ENCODE results near the gene TSPEAR.

Gene TSPEAR

DNA sequence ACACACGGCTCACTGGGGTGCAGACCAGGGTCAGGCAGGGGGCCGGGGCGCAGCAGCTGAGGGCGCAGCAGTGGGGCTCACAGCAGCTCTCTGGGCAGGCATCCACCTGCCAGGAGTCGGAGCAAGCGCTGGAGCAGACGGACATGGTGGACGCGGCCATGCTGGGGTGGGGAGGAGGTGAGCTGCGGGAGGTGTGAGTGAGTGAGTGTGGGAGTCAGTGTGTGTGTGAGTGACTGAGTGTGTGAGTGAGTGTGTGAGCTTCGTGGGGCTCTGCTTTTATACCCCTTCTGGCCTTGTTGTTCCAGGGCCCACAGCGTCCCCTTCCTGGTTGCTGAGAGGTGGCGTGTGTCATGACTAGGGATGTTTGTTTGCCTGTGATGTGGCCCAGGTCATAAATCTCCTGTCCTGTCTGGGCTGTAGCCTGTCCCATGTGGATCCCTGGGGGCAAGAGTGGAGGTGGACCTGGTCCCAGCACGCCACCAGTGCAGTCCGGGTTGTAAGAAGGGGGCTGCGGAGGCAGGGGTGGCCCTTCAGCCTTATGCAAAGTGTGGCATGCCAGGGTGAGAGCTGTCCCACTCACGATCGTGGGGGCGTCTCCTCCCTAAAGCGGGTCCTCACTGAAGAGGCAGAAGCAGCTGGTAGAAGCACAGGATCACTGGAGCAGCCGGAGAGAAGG lies 171.2 kb downstream of the TSPEAR start, which contains the start of gene KRTAP10-1:
KRTAP10-1 (minus strand) TSS at position 205 of the 676 bp plus-strand sequence; CDS start at position 160, 45 bp downstream.
- in situ Hi-C loops (cut with MboI; ENCODE audit: low pct_unique_long_range_greater_than_20kb, low sequenced_read_pairs, unreplicated experiment): no loop called here
- no peak for TF ChIP-seq CTCF (IDR thresholded peaks at IDR 0.05; ENCODE audit: extremely low read depth, insufficient read depth, missing control alignments)

DNA sequence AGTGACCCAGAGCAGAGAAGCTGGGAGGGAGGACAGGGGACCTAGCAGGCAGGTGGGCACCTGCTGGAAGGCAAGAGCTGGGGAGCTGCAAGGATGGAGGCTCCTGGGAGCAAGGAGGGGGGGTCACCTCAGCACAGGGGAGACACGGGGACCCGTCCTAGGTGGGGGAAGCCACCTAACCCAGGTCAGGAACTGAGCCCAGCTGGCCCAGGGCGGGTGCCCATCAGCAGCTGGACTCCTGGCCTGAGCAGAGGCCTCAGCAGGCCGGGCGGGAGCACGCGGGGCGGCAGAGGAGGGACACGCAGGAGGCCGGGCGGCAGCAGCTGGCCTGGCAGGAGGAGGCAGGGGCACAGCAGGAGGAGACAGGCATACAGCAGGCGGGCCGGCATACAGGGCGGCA lies 172.3 kb downstream of the TSPEAR start:
- in situ Hi-C loops (cut with MboI; ENCODE audit: low pct_unique_long_range_greater_than_20kb, low sequenced_read_pairs, unreplicated experiment): no loop called here
- TF ChIP-seq CTCF (IDR thresholded peaks at IDR 0.05; ENCODE audit: extremely low read depth, insufficient read depth, missing control alignments): no peak
- DNase-seq (ENCODE audit: low spot score): no peak

More for the DNA sequence above, 171.2 kb downstream of the TSPEAR start, which contains the start of gene KRTAP10-1:
- DNase-seq (ENCODE audit: low spot score): no peak

- DNase-seq (ENCODE audit: low spot score): no peak
- no peak for TF ChIP-seq CTCF (IDR thresholded peaks at IDR 0.05; ENCODE audit: extremely low read depth, insufficient read depth, missing control alignments)
- in situ Hi-C loops (cut with MboI; ENCODE audit: low pct_unique_long_range_greater_than_20kb, low sequenced_read_pairs, unreplicated experiment): no loop called here
These were observed 173.2 kb downstream of the TSPEAR start for GRCh38 chr21:44537930-44538911.

- no peak for TF ChIP-seq CTCF (IDR thresholded peaks at IDR 0.05; ENCODE audit: extremely low read depth, insufficient read depth, missing control alignments)
- DNase-seq (ENCODE audit: low spot score): no peak
- in situ Hi-C loops (cut with MboI; ENCODE audit: low pct_unique_long_range_greater_than_20kb, low sequenced_read_pairs, unreplicated experiment): no loop called here
These were observed 175.4 kb downstream of the TSPEAR start for GRCh38 chr21:44535963-44536362.

DNA sequence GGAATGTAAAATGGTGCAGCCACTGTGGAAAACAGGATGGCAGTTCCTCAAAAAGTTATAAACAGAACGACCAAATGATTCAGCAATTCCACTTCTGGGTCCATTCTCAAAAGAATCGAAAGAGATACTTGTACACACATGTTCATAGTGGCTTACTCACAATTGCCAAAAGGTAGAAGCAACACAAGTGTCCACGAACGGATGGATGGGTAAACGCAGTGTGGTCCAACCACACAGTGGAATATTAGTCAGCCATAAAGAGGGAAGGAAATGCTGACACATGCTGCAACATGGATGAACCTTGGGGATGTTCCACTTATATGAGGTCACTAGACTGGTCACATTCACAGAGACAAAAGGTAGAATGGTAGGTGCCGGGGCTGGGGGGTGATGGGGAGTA lies 176.7 kb downstream of the TSPEAR start:
- in situ Hi-C loops (cut with MboI; ENCODE audit: low pct_unique_long_range_greater_than_20kb, low sequenced_read_pairs, unreplicated experiment): no loop called here
- no peak for DNase-seq (ENCODE audit: low spot score)
- no peak for TF ChIP-seq CTCF (IDR thresholded peaks at IDR 0.05; ENCODE audit: extremely low read depth, insufficient read depth, missing control alignments)

DNA sequence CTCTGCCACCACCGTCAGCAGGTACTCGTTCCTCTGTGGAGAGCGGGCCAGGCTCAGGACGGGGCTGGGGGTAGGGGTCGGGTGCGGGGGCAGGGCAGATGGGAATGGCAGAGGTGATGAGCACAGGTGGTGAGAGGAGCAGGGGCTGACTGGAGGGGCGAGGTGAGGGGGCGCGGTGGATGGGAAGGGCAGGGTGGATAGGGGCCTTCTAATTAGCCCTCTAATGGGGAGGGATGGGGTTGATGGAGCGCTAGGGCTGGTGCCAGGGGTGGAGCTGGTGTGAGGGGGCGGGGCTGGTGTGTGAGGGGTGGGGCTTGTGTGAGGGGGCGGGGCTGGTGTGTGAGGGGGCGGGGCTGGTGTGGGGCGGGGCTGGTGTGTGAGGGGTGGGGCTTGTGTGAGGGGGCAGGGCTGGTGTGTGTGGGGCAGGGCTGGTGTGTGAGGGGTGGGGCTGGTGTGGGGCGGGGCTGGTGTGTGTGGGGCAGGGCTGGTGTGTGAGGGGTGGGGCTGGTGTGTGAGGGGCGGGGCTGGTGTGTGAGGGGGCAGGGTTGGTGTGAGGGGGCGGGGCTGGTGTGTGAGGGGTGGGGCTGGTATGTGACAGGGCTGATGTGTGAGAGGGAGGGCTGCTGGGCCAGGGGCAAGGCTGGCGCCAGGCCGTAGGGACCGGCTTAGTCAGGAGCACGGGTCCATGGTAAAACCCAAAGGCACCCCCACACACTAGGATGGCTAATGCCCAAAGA lies 177.3 kb downstream of the TSPEAR start:
- in situ Hi-C loops (cut with MboI; ENCODE audit: low pct_unique_long_range_greater_than_20kb, low sequenced_read_pairs, unreplicated experiment): no loop called here
- TF ChIP-seq CTCF (IDR thresholded peaks at IDR 0.05; ENCODE audit: extremely low read depth, insufficient read depth, missing control alignments): no peak

More for the DNA sequence above, 177.3 kb downstream of the TSPEAR start:
- DNase-seq (ENCODE audit: low spot score): no peak

All from GM13977 (cell line).